Trophoblast cell (in vitro differentiated cells and primary cell): Measurements from ENCODE around the gene MRGPRF.

Source experiments
- DNase-seq, 2 donors: peaks; one replicate each; pipeline ENCODE4 v3.0.0-alpha.2; 2016
- H2AFZ ChIP-seq: 2 replicates; pipeline ENCODE4 v1.6.1; 2013; ENCODE audit warnings: low read length, moderate library complexity, mild to moderate bottlenecking; ENCODE audit not compliant: insufficient read depth, poor library complexity
- H2AK5ac ChIP-seq: 2 replicates; pipeline ENCODE4 v1.6.1; 2013; ENCODE audit warnings: mild to moderate bottlenecking, low read length
- H2BK120ac ChIP-seq: 2 replicates; pipeline ENCODE4 v1.6.1; 2013; ENCODE audit warnings: low read length, mild to moderate bottlenecking, moderate library complexity; ENCODE audit not compliant: insufficient read depth, poor library complexity
- H2BK12ac ChIP-seq: 2 replicates; pipeline ENCODE4 v1.6.1; 2013; ENCODE audit warnings: mild to moderate bottlenecking, low read length, moderate library complexity
- H2BK5ac ChIP-seq: 2 replicates; pipeline ENCODE4 v1.6.1; 2013; ENCODE audit warnings: low read length, low read depth, moderate library complexity, mild to moderate bottlenecking; ENCODE audit not compliant: poor library complexity
- H3K14ac ChIP-seq: 2 replicates; pipeline ENCODE4 v1.6.1; 2013; ENCODE audit warnings: mild to moderate bottlenecking, low read length
- H3K18ac ChIP-seq: 2 replicates; pipeline ENCODE4 v1.6.1; 2013; ENCODE audit warnings: mild to moderate bottlenecking, low read length
- H3K23ac ChIP-seq: 2 replicates; pipeline ENCODE4 v1.6.1; 2013; ENCODE audit warnings: low read length
- H3K27ac ChIP-seq: 2 replicates; pipeline ENCODE4 v1.5.1; 2013; ENCODE audit warnings: low read depth, mild to moderate bottlenecking, inconsistent platforms, low read length, moderate library complexity
- H3K27me3 ChIP-seq: 2 replicates; pipeline ENCODE4 v1.6.1; 2013; ENCODE audit warnings: inconsistent platforms, mild to moderate bottlenecking, low read length, moderate library complexity; ENCODE audit not compliant: insufficient read depth
- H3K36me3 ChIP-seq, 2 experiments: 1 replicate in 1 of 2; 2 replicates in 1 of 2; pipeline ENCODE4 v1.6.1; 2013; ENCODE audit warnings: low read length in 2 of 2, mild to moderate bottlenecking in 2 of 2, moderate library complexity in 1 of 2; ENCODE audit not compliant: insufficient read depth in 2 of 2, control insufficient read depth in 1 of 2
- H3K4ac ChIP-seq: 2 replicates; pipeline ENCODE4 v1.6.1; 2013; ENCODE audit warnings: low read depth, mild to moderate bottlenecking, low read length, moderate library complexity
- H3K4me1 ChIP-seq, 2 experiments: 1 replicate in 1 of 2; 2 replicates in 1 of 2; pipeline ENCODE4 v1.6.1; 2013; ENCODE audit warnings: low read length in 2 of 2, mild to moderate bottlenecking in 2 of 2, moderate library complexity in 1 of 2; ENCODE audit not compliant: insufficient read depth in 2 of 2, control insufficient read depth in 1 of 2
- H3K4me2 ChIP-seq: 2 replicates; pipeline ENCODE4 v1.6.1; 2013; ENCODE audit warnings: inconsistent platforms, mild to moderate bottlenecking, low read length, moderate library complexity
- H3K4me3 ChIP-seq: 2 replicates; pipeline ENCODE4 v1.5.1; 2013; ENCODE audit warnings: mild to moderate bottlenecking, low read depth, low read length, inconsistent platforms
- H3K79me1 ChIP-seq: one replicate; pipeline ENCODE4 v1.6.1; 2013; ENCODE audit warnings: low read length
- H3K79me2 ChIP-seq: 2 replicates; pipeline ENCODE4 v1.6.1; 2013; ENCODE audit warnings: low read length, mild to moderate bottlenecking; ENCODE audit not compliant: control insufficient read depth, insufficient read depth, poor library complexity
- H3K9ac ChIP-seq: 2 replicates; pipeline ENCODE4 v1.6.1; 2013; ENCODE audit warnings: mild to moderate bottlenecking, low read length
- H3K9me3 ChIP-seq: 2 replicates; pipeline ENCODE4 v1.6.1; 2013; ENCODE audit warnings: low read depth, mild to moderate bottlenecking, control low read depth, inconsistent platforms, low read length; ENCODE audit not compliant: insufficient read depth
- H4K12ac ChIP-seq: 2 replicates; pipeline ENCODE4 v1.6.1; 2013; ENCODE audit warnings: low read depth, mild to moderate bottlenecking, low read length, moderate library complexity
- H4K8ac ChIP-seq: 2 replicates; pipeline ENCODE4 v1.6.1; 2013; ENCODE audit warnings: low read depth, mild to moderate bottlenecking, low read length, moderate library complexity
- H4K91ac ChIP-seq: one replicate; pipeline ENCODE4 v1.6.1; 2013; ENCODE audit warnings: low read depth, mild to moderate bottlenecking, low read length, moderate library complexity
- WGBS: extraction: QIAGEN DNeasy Blood & Tissue Kit; methylation state at CpG from one replicate; pipeline ENCODE4 v1.1.7; 2013; ENCODE audit warnings: missing lambda C conversion rate; ENCODE audit not compliant: insufficient read length, insufficient coverage; ENCODE audit errors: extremely low coverage; 5-methylcytosine and 5-hydroxymethylcytosine counted together

The MRGPRF gene

DNA sequence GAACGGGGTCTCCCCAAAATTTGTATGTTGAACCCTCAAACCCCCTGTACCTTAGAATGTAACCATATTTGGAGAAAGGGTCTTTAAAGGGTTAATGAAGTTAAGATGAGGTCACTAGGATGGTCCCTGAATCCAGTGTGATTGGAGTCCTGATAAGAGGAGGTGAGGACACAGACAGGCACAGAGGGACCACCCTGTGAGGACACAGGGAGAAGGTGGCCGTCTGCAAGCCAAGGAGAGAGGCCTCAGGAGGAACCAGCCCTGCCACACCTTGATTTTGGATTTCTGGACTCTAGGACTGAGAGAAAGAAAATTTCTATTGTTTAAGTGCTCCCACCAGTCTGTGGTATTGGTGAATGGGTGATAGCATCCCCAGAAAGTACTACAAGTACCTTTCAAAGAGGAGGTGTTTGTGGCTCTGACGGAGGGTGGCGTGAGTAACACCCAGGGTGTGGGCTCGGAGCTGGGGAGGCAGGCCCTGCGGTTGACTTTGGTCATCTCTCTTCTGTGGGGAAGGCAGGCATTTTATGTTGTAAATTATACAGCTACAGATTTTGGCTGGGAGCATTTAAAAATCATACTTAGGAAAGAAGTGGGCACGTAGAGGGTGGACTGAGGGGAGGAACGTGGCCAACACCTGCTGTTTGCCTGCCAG is 13.8 kb downstream of the MRGPRF start:
- H3K9ac ChIP-seq, result no peak overlapping the region
- H3K79me2 ChIP-seq, result no peaks in the 10 kb centered on the region
- H3K4me2 ChIP-seq, result no peak overlapping the region
- H2BK12ac ChIP-seq, result no peak overlapping the region
- H2BK120ac ChIP-seq, result no peak overlapping the region
- H3K18ac ChIP-seq, result no peak overlapping the region
- no peak overlapping the region for H2AFZ ChIP-seq
- no peak overlapping the region for H3K27ac ChIP-seq
- H3K27me3 ChIP-seq, result no peaks in the 10 kb centered on the region
- no peak overlapping the region for H3K4me3 ChIP-seq
- H3K79me1 ChIP-seq, result no peaks in the 10 kb centered on the region
- no peak overlapping the region for H3K23ac ChIP-seq
- no peak overlapping the region for H3K14ac ChIP-seq
- H3K4ac ChIP-seq, result no peak overlapping the region
- H3K36me3 ChIP-seq, result no peaks in the 10 kb centered on the region
- no peaks in the 10 kb centered on the region for H3K4me1 ChIP-seq
- peaks cover 2% of the 10 kb centered on the region for H3K9me3 ChIP-seq
- WGBS, result no CpG with 5 or more reads among the region's 8 CpGs
- H4K12ac ChIP-seq, result no peak overlapping the region
- no peak for DNase-seq
- no peak overlapping the region for H4K8ac ChIP-seq
- no peak overlapping the region for H2AK5ac ChIP-seq
- no peak overlapping the region for H4K91ac ChIP-seq
- H2BK5ac ChIP-seq, result no peak overlapping the region

DNA sequence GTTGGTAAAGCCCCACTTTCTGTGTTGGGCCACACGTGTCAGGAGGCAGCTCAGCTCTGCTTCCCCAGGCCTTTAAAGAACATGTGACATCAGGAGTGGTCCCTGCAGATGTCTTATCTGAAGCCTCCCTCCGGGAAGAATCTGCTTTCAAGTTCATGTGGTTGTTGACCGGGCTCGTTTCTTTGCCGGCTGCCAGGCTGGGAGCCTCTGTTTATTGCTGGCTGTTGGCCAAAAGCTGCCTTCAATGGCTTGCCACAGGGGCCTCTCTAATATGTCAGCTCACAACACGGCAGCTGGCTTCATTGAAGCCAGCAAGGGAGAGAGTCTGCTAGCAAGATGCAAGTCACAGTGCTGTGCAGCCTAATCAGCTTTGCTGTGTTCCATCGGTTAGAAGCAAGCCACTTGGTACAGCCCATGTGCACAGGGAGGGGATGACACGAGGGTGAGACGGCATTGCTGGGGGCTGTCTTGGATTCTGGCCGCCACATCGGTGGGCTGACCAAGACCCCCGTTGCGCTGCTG is 14.6 kb downstream of the MRGPRF start:
- Histone ChIP-seq H3K4me2 (no peak overlapping the region), H2BK12ac (no peak overlapping the region), H3K79me1 (no peaks in the 10 kb centered on the region), H4K8ac (no peak overlapping the region), H2AK5ac (no peak overlapping the region), H2AFZ (no peak overlapping the region), H3K9ac (no peak overlapping the region), H3K14ac (no peak overlapping the region), H2BK5ac (no peak overlapping the region), H3K18ac (no peak overlapping the region), H3K4me3 (no peak overlapping the region), H3K79me2 (no peaks in the 10 kb centered on the region), H3K27me3 (no peaks in the 10 kb centered on the region), H4K12ac (no peak overlapping the region), H3K27ac (no peak overlapping the region), H4K91ac (no peak overlapping the region), H3K36me3 (no peaks in the 10 kb centered on the region), H3K4ac (no peak overlapping the region), H3K4me1 (no peaks in the 10 kb centered on the region), H3K9me3 (peaks cover 2% of the 10 kb centered on the region), H2BK120ac (no peak overlapping the region), H3K23ac (no peak overlapping the region)
- DNase-seq, result no peak
- no CpG with 5 or more reads among the region's 13 CpGs for WGBS

DNA sequence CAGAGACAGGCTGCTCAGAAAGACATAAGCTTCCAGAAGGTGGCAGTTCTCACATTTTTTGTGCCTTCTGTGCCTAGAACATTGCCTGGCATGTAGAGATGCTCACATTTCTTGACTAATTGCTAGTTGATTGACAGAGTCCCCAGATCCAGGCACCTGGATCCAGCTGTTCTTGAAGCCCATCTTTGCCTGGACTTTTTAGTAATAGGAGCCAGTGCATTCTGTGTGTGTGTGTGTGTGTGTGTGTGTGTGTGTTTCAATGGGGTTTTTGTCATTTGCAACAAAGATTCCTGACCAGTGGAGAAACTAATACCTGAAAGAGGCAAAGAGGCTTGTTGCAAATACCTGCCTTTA is 15.1 kb downstream of the MRGPRF start:
- Histone ChIP-seq H3K79me1 (no peaks in the 10 kb centered on the region), H3K9ac (no peak overlapping the region), H3K27me3 (no peaks in the 10 kb centered on the region), H3K36me3 (no peaks in the 10 kb centered on the region), H3K4me2 (no peak overlapping the region), H2AK5ac (no peak overlapping the region), H3K27ac (no peak overlapping the region), H3K4me3 (no peak overlapping the region), H3K9me3 (peaks cover 2% of the 10 kb centered on the region), H3K14ac (no peak overlapping the region), H3K79me2 (no peaks in the 10 kb centered on the region), H3K4me1 (no peaks in the 10 kb centered on the region), H2BK12ac (no peak overlapping the region), H3K23ac (no peak overlapping the region), H3K4ac (no peak overlapping the region), H2AFZ (no peak overlapping the region), H4K91ac (no peak overlapping the region), H2BK5ac (no peak overlapping the region), H2BK120ac (no peak overlapping the region), H4K8ac (no peak overlapping the region), H3K18ac (no peak overlapping the region), H4K12ac (no peak overlapping the region)
- DNase-seq, result no peak

DNA sequence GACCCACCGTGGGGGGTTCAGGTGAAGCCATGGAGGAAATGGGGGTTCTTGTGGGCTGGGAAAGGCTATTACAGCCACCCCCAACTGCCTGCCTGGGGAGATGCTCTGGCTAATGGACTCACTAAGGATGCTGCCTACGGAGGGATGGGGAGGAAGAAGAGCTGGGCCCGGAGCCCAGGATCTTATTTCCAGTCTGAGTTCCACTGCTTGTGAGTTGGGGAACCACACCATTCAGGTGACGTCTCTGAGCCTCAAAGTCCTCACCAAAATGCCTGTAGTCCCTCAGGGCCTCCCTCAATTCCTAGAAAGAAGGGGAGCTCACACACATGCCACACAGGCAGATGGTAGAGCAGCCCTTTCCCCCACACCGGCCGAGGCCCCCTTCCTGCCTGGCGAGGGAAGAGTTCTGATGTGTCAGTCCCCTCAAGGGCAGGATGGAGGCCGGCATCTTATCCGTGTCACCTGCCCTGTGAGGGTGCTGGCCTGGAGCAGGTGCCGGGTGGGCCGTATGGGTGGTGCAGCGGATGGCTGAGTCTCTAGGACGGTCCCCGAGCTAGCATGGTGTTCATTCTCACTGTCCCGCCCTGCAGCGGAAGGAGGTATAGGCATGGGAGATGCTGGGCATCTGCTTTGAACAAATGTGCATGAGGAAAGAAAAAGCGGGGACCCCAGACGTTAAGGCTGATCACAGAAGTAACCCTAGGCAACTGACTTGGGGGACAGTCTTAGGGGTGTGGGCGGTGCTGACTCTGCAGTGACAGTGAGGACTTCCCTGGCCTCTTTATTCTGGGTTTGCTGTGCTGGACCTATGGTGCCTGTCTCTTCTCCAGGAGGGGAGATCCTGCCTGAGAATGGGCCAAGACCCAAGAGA is 15.7 kb downstream of the MRGPRF start:
- Histone ChIP-seq H3K18ac (no peak overlapping the region), H2BK12ac (no peak overlapping the region), H3K4me2 (no peak overlapping the region), H3K23ac (no peak overlapping the region), H3K36me3 (no peaks in the 10 kb centered on the region), H4K91ac (no peak overlapping the region), H2AK5ac (no peak overlapping the region), H3K27me3 (no peaks in the 10 kb centered on the region), H3K4ac (no peak overlapping the region), H2BK5ac (no peak overlapping the region), H4K12ac (no peak overlapping the region), H3K4me3 (no peak overlapping the region), H2BK120ac (no peak overlapping the region), H3K9ac (no peak overlapping the region), H3K4me1 (no peaks in the 10 kb centered on the region), H3K9me3 (peaks cover 2% of the 10 kb centered on the region), H2AFZ (no peak overlapping the region), H3K27ac (no peak overlapping the region), H4K8ac (no peak overlapping the region), H3K79me1 (no peaks in the 10 kb centered on the region), H3K79me2 (no peaks in the 10 kb centered on the region), H3K14ac (no peak overlapping the region)
- no CpG with 5 or more reads among the region's 19 CpGs for WGBS
- no peak for DNase-seq
